ENCODE results near the gene TRIP6.

DNA sequence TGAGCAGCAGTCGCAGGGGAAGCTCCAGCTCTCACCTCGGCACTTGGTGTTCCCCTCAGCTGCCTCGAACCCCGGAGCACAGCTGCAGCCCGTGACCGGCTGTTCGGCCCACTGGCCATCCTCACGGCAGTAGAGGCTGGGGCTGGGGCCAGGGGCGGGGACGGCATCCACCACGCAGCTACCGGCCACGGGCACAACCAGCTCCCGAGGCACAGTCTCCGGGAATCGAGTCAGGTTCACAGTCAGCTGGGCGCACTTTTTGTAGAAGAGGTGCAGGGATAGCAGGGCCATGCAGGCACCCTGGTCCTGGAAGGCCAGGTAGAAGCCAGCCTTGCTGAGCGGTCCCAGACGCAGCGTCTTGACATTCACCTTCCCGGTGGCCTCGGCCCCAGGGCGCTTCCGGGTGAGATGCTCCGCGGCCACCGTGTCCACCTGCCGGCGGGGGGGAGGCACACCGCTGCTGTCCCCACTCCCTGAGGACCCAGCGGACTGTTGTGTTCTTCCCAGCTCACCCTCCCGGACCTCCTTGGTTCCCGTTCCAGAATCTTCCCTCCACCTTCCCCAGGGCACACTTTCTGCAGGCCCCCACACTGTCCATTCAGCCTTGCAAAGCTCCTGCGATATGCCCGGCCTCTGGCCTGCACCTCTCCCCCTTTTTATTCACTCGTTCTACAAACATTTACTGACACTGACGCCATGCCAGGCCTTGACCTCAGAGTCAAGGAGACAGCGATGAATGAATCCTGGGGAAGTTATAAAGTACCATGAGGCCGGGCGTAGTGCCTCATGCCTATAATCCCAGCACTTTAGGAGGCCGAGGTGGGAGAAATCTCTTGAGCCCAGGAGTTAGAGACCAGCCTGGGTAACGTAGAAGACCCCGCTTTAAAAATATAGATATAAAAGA lies 44.7 kb upstream of the TRIP6 start:
- TF ChIP-seq, protein P1, sequence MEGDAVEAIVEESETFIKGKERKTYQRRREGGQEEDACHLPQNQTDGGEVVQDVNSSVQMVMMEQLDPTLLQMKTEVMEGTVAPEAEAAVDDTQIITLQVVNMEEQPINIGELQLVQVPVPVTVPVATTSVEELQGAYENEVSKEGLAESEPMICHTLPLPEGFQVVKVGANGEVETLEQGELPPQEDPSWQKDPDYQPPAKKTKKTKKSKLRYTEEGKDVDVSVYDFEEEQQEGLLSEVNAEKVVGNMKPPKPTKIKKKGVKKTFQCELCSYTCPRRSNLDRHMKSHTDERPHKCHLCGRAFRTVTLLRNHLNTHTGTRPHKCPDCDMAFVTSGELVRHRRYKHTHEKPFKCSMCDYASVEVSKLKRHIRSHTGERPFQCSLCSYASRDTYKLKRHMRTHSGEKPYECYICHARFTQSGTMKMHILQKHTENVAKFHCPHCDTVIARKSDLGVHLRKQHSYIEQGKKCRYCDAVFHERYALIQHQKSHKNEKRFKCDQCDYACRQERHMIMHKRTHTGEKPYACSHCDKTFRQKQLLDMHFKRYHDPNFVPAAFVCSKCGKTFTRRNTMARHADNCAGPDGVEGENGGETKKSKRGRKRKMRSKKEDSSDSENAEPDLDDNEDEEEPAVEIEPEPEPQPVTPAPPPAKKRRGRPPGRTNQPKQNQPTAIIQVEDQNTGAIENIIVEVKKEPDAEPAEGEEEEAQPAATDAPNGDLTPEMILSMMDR (conservative IDR thresholded peaks at IDR 0.05 in 1 of 2, IDR thresholded peaks at IDR 0.05 in 1 of 2; ENCODE audit: extremely low read depth in 1 of 2, insufficient read depth in 1 of 2, low read depth in 1 of 2, low read length in 2 of 2) = no peak
- TF ChIP-seq EZH2 (IDR thresholded peaks at IDR 0.05; ENCODE audit: borderline replicate concordance, low read length) = no peak
